HG02588 (cell line): ENCODE results near the gene CDK18.

Experiments used
- ATAC-seq: cut with Tn5 transposase; IDR thresholded peaks from one replicate; pipeline ENCODE4 v1.9.1; 2021; ENCODE audit warnings: mild to moderate bottlenecking, moderate library complexity; ENCODE audit not compliant: unreplicated experiment

Gene CDK18

DNA sequence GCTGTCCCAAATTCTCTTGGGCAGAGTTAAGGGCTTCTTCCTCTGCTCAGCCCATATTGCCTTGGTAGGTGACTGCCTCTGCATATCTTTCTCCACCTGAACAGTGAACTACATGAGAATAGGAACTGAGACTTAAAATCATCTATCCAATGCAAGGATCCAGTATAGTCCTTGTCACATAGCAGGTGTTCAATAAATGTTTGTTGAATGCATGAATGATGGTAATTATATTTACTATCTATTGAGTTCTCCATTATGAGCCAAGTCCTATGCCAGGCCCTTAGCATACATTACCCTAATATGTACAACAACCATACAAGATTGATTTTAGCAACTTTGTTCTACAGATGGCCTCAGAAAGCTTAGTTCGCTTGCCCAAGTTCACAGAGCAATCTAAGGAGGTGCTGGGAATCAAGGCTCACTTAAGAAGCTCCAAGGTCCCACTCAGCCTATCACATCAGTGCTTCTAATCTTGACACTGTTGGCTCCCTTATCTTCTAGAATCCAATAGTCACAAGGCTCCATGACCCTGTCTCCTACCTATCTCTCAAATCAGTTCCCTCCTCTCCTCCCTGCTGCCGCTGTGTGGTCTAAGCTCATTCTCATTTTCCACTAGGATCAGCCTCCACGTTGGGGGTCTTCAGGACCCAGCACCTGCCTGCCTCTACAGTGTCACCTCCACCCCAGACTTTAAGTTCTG is 2.2 kb upstream of the CDK18 start:
- no peak for ATAC-seq

DNA sequence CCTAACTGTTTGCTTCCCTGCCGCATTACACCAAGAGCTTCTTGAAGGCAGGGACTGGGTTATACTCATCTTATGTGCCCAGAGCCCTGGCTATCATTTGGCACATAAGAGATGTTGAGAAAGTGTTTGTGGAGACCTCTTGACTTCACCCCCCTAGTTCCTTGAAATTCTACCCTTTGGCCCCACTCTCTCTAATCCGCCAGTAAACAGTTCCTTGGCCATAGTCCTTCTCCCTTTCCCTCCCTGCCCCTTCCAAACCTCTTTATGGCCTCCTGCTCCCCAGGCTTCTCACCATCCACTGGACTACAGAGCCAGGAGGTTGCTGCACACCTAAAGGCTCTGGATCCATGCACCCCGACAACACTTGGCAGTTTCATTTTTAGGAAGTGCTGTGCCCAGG is 1.5 kb upstream of the CDK18 start:
- no peak for ATAC-seq

- no peak for ATAC-seq
These were observed 734 bp downstream of the CDK18 start for GRCh38 chr1:205505076-205505729.

DNA sequence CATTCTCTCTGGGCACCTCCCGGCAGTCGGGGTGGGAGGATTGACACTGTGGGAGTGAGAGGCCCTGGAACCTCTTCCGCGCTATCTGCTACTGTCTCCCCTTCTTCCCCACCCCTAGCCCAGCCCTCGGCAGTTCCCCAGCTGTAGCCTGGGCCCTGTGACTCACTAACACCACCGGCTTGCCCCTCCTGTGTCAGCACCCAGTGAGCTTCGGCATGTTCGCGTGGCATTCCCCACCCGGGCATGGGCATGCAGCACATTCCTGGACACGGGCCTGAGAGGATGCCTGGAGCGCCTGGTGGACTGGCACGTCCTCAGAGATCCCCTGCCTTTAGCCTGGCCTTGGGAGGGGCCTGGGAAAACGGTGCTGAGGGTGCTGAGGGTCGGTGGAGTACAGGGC is 1.3 kb downstream of the CDK18 start:
- ATAC-seq = no peak

DNA sequence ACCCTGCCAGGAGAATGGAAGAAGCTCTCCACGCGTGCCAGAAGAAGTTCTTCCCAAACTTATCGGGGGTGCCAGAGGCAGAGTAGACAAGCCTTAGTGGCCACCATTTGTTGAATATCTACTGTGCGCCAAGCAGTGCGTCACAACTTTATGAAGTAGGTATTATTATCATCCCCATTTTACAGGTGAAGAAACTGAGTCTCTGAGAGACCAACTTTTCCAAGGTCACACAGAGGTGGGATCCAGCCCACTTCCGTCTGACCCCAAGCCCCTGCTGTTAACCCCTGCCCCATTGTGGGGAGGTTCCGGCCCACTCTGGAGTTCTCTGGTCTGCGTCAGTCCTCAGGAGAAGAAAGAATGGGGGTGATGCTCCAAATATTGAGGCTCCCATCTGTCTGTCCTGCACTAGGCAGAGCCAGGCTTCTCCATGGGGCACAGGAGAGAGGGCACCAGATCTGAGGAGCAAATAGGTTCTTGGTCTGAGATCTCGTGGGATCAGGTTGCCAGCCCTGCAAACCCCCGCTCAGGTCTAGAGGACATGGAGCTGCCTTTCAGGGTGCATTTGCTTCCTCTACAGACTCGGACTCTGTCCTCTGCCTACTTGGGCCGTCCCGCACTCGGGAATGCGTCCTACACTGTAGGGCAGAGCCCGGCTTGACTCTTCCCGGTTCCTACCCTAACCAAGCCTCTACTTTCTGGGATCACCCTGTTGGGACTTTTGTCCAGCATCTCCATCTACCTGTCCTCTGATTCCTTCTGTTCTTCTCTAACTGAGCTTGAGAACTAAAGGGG is 2.1 kb downstream of the CDK18 start:
- ATAC-seq = no peak

GRCh38 chr1:205508227-205508714 is 3.8 kb downstream of the CDK18 start:
- ATAC-seq = no peak

DNA sequence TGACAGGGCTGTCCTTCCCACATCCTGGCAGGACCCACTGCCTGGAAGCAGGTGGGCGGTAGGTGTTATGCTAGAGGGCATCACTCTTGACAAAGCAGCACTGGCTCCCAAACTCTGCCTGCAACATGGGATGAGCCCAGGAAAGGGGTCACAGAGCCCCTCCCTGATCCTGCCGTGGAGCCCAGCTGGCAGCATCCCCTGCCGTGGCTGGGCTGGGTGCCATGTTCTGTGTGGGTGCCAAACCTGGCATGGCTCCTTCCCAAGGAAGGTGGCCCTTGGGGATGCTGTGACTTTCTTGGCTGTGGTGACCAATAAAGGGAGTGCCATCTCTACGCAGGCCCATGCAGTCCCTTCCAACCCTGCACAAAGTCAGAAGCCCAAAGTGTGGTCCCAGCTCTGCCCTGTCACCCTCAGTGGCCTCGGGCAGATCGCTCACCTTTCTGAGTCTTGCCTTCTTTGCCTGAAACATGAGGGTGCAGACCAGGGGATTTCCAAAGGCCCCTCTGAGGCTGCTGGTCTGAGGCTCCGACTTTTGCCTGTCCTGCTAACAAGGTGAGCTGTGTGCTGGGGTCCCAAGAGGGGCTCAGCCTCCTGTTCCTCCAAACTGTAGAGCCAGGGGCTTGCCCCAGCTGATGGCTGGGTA is 6.0 kb downstream of the CDK18 start:
- ATAC-seq = no peak

DNA sequence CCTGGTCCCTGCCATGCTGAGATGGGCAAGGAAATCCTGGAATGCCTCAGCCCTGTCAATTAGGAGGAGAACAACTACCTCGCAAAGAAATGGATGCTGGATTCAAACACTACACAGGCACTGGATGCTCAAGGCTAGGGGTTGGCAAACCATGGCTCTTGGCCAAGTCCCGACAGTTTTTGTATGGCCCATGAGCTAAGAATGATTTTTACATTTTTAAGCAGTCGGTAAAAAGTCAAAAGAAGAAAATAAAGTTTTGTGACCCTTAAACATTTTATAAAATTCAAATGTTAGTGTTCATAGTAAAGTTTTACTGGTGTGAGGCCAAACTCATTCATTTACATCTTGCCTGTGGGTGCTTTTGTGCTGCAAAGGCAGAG is 6.5 kb downstream of the CDK18 start:
- no peak for ATAC-seq

GRCh38 chr1:205512059-205513045 is 7.9 kb downstream of the CDK18 start:
- no peak for ATAC-seq

DNA sequence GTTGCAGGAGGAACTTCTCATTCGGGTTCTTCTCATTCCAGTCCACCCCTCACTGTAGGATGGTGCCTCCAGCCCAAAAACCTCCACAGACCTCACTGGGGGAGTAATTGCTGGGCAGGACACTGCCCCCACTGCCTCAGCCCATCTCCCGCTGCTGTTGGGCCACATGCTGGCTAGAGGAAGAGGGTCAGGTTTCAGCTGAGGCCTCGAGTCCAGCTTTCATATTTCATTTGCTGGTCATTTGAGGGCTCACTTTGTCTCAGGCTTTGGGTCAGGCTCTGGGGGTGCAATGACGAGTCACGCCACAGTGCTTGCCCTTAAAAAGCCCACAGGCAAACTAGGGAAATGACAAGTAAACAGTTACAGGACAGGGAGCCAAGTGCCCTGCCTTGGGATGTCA is 9.3 kb downstream of the CDK18 start:
- no peak for ATAC-seq

- ATAC-seq = no peak
These were observed 10.0 kb downstream of the CDK18 start for GRCh38 chr1:205514211-205515142.

DNA sequence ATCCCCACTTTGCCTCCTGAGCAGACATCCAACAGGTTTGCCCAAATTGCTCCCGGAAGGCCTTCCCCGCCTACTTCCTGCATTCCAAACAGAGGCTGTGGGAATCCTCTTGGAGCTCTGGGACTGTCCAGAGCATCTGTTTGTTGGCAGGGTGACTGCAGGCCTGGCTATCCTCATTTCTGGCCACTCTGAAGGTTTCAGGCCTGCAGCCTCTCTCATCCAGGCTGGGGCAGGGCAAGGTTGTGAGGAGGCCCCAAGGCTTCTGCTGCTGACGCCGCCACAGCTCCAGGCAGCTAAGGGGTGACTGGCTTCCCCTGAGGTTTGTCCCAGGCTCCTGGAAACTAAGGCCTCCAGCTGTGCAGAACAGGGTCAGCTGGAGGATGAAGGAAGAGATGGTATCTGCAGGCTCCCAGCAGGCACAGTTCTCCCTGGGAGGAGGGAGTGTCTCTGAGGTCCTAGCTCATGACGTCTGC is 11.3 kb downstream of the CDK18 start:
- no peak for ATAC-seq

DNA sequence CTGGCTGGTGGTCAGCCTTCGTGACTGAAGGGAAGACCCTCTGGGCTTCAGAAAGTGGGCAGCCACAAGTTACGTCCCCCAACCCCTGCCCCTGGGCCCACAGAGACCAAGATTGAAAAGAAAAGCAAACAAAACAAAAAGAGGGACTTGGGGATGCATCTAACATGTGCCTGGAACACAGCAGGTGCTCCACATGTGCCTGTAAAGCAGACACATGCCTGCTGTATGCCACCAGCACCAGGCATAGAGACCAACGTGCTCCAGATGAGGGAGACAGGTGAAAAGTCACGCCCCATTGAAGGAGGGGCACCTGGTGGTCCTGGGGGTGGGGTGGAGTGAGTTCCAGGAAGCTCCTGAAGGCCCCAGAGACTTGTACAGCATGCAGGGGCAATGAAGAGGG is 11.9 kb downstream of the CDK18 start:
- no peak for ATAC-seq

DNA sequence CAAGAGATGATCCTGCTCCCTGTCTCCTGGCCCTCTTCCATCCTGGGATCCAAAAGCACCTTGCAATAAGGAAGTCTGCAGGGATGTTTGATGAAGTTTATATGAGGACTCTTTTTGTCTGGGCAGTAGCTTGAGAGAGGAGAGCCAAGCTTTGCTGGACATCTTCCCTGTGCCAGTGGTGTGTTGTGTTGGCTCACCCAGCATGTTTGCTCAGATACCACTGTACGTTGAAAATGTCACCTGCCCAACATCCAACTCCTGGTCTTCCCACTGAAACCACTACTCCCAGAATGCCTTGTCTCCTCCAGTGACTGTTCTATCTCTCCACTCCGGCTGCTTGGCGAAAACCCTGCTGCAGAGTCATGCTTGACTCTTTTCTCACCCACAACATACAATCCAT is 12.8 kb downstream of the CDK18 start:
- no peak for ATAC-seq

DNA sequence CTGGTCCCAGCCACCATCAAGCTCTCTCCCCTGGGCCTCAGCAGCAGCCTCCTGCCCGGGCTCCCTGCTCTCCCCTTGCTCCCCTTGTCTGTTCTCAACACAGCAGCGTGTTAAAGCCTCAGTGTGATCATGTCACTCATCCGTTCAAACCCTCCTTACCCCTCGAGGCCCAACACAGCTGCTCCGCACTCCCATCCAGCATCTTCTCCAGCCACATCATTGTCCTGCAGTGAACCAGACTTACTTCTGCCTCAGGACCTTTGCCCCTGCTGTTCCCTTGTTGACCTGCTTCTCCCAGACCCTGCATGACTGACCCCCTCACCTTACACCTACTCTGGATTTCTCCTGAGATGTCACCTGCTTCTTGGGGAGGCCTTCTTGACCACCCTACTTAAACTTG is 13.3 kb downstream of the CDK18 start:
- no peak for ATAC-seq

DNA sequence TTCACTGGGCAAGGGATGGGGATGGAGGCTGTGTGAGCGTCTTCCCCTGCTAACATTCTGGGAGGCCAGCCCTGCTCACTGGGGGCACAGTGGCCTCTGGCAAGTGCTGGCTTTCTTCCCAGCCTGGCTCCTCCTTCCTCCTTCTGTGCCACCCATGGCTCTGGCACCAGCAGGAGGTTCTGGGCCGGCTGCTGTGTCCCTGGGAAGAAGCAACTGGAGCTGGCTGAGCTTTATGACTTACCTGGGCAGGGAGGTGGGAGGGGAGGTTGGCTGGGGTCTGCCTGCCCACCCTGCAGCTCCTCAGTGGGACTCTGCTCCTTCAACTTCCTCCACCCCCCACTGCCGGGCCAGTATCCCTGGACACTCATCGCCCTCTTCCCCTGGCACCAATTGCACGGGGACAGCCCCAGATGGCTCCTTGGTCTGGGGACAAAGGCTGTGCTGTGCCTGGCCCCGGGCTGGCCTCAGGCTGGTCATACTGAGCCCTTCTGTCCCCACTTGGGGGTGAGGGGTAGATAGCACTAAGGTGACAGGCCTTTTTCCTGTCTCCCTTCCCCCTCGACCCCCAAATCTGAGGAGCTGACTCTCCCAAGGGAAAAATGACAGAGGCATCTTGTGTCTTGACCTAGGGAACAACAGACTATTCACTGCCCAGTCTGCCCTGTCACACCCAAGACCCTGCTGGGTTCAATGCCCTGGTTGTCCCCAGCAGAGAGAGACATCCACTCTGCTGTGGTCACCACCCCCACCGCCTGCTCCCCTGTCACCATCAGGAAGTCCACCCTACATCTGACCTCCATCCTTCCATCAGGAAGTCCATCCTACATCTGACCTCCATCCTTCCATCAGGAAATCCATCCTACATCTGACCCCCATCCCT is 14.4 kb downstream of the CDK18 start:
- no peak for ATAC-seq

DNA sequence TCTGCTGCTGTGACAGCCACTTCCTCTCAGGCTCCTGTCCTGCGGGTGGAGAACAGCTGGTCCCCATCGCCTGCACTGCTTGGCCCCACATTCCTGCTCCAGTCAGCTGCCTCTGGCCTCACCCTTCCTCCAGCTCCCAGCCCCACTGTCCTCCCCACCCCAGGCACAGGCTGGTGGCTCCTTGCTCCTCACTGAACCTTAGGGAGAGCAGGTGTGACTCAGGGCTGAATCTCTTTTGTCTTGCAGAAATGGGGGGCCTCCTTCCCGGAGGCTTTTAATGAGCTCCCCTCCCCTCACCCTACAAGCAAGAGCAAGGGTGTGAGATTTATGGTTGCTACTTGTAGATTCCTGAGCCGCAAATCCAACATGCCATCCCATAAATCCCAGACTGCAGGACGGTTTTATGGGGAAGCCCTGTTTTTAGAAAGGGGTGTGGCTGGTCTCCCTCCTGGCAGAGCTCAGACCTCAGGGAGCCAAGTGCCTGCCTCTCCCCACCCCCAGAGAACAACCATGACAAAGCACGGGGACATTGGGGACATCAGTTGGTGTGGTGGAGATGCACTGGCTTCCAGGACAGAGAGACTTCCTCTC is 15.2 kb downstream of the CDK18 start:
- no peak for ATAC-seq

DNA sequence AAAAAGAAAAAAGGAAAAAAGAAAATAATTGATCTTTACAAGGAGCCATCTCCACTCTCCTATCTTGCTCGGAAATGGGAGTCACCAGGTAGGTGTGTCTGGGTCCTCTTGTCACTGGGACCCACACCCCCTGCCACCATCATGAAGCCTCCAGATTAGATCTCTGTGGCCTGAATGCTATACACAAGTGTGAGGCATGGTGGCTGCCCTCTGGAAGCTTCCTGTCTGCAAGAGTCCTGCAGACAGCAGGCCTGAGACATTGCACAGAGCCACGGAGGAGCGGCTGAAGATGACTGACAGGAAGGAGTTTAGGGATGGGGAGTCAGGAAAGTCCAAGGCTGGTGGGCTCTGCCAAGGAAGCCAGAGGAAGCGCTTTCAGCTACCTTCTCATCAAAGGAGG is 16.2 kb downstream of the CDK18 start:
- no peak for ATAC-seq
